ENCODE results near the gene NACAD. TPM values are rescaled to one million over a fixed set of nuclear protein-coding genes. Genes with fewer than 3 reads are reported as not detected.

The NACAD gene
- polyA plus RNA-seq (2011; rRNA removed) = 0.03 and 0.05 TPM in 2 replicates
- 0.03 and 0.05 TPM in 2 replicates for polyA plus RNA-seq (2012; cell fraction: cytosol; rRNA removed)
- 0.13 and 0.18 TPM in 2 replicates for polyA plus RNA-seq (2012; cell fraction: nucleus; rRNA removed)
- 0.30 to 0.43 TPM (median 0.40 TPM) in 3 replicates for polyA plus RNA-seq (2017; fragmentation: RNase III; extraction: RNeasy Plus Mini Kit Qiagen cat#74134 plus additional on column Dnase treatment)
- 0.12 TPM in 1 of 2 replicates, not detected in the other for polyA minus RNA-seq (2011; rRNA and poly(A)+ RNA removed)

GRCh38 chr7:45088821-45089340 is at the start of gene NACAD:
Gene NACAD, minus strand, starts transcription at chr7:45088969. Its CDS starts 75 bp downstream, at chr7:45088894.
- WGBS (ENCODE audit: missing lambda C conversion rate) = 44% methylated on average over 12 of the region's 50 CpGs
- no peak for TF ChIP-seq EP300 (IDR thresholded peaks at IDR 0.05)
- no peak for TF ChIP-seq CHD4 (IDR thresholded peaks at IDR 0.05; ENCODE audit: borderline replicate concordance)
- no peak for TF ChIP-seq GATA3 (IDR thresholded peaks at IDR 0.05; ENCODE audit: borderline replicate concordance)
- no peak for TF ChIP-seq FOSL2 (IDR thresholded peaks at IDR 0.05)
- no peak for TF ChIP-seq FOSL2 (CRISPR knock-in tag; IDR thresholded peaks at IDR 0.05)
- no peak for TF ChIP-seq PBX3 (IDR thresholded peaks at IDR 0.05)
- no peak for TF ChIP-seq FOXS1 (CRISPR knock-in tag; IDR thresholded peaks at IDR 0.05)
- no peak for TF ChIP-seq ESRRA (IDR thresholded peaks at IDR 0.05; ENCODE audit: borderline replicate concordance, low read length)
- TF ChIP-seq BCL3 (IDR thresholded peaks at IDR 0.05) = no peak
- Histone ChIP-seq H3K4me2 (peak within 1 kb of the TSS; percentile 92), H3K4me1 (peaks cover 13% of the 10 kb centered on the region; the same call in 2 of the 3 replicates), H3K9me3 (no peaks in the 10 kb centered on the region), H3K27ac (peak within 1 kb of the TSS; percentile 25 to 81; a peak in 5 of 6 replicates), H3K4me3 (peak within 1 kb of the TSS; percentile 45)
- ChIA-PET CTCF (interaction anchor here (0.8 kb wide), 1 partner anchor 11 kb away, joined by 3 read pairs; no protein-coding TSS in a partner anchor), POLR2A (no interaction called here)
- no peak for FAIRE-seq
- peak; percentile 25 to 53; a peak in 4 of 6 replicates for ATAC-seq
- DNase-seq (ENCODE audit: low read depth in 1 of 2, low spot score in 1 of 2) = peak in 1 of 2 experiments; percentile 29

- WGBS (ENCODE audit: missing lambda C conversion rate) = 24% methylated on average over 9 of the region's 9 CpGs
- no peaks in the 10 kb centered on the region for H3K4me1 ChIP-seq
- H3K4me3 ChIP-seq = no peak overlapping the region
- H3K9me3 ChIP-seq = no peaks in the 10 kb centered on the region
- DNase-seq (ENCODE audit: low read depth in 1 of 2, low spot score in 1 of 2) = peak; percentile 76 to 90
- H3K27ac ChIP-seq = no peak overlapping the region
- peak; percentile 77 to 90 for ATAC-seq
- CTCF ChIA-PET = interaction anchor here (0.6 to 4.6 kb wide), 70 partner anchors 9 to 922 kb away, joined by 3 to 40 read pairs (median 4); partner anchors contain the start of genes DDX56, H2AZ2, TBRG4 and TMED4
- peak overlapping the region; percentile 35; the same call in 1 of the 3 replicates for H3K4me2 ChIP-seq
- POLR2A ChIA-PET = interaction anchor here (0.8 to 2.2 kb wide), 5 partner anchors 25 to 554 kb away, joined by 4 to 16 read pairs (median 4); partner anchors contain the start of genes H2AZ2, PURB, TBRG4 and TMED4
- no peak for FAIRE-seq
- no peak for TF ChIP-seq EP300 (IDR thresholded peaks at IDR 0.05)
- no peak for TF ChIP-seq BCL3 (IDR thresholded peaks at IDR 0.05)
- TF ChIP-seq FOXS1 (CRISPR knock-in tag; IDR thresholded peaks at IDR 0.05) = no peak
- no peak for TF ChIP-seq MYC (IDR thresholded peaks at IDR 0.05; ENCODE audit: borderline replicate concordance, low read length)
- TF ChIP-seq CTCF (IDR thresholded peaks at IDR 0.05) = peak; percentile 92
- peak; percentile 86 for TF ChIP-seq SMC3 (IDR thresholded peaks at IDR 0.05)
- no peak for TF ChIP-seq HOXB5 (CRISPR knock-in tag; IDR thresholded peaks at IDR 0.05)
- TF ChIP-seq HEYL (CRISPR knock-in tag; IDR thresholded peaks at IDR 0.05) = no peak
- TF ChIP-seq RARB (CRISPR knock-in tag; IDR thresholded peaks at IDR 0.05) = no peak
- no peak for TF ChIP-seq USF2 (IDR thresholded peaks at IDR 0.05)
- no peak for TF ChIP-seq HES2 (IDR thresholded peaks at IDR 0.05)
- no peak for TF ChIP-seq NR3C1 (IDR thresholded peaks at IDR 0.05)
- no peak for TF ChIP-seq TFCP2L1 (CRISPR knock-in tag; IDR thresholded peaks at IDR 0.05)
- TF ChIP-seq RNF2 (IDR thresholded peaks at IDR 0.05; ENCODE audit: borderline replicate concordance, low read depth) = no peak
- peak; percentile 92 to 95 for TF ChIP-seq RAD21 (conservative IDR thresholded peaks at IDR 0.05 in 1 of 2, IDR thresholded peaks at IDR 0.05 in 1 of 2)
- no peak for TF ChIP-seq CHD4 (IDR thresholded peaks at IDR 0.05; ENCODE audit: borderline replicate concordance)
- TF ChIP-seq RFX5 (IDR thresholded peaks at IDR 0.05) = no peak
- no peak for TF ChIP-seq HMGXB4 (CRISPR knock-in tag; IDR thresholded peaks at IDR 0.05; ENCODE audit: borderline replicate concordance)
- TF ChIP-seq FOSB (CRISPR knock-in tag; IDR thresholded peaks at IDR 0.05) = no peak
These were observed 47.6 kb upstream of the NACAD start for GRCh38 chr7:45136106-45137060.
